GM21528 (cell line): ENCODE data around the gene GUCY2C.
A peak's percentile ranks its signal among the peaks of the same experiment; 100 is the strongest.

Experiments
- ATAC-seq: cut with Tn5 transposase; IDR thresholded peaks from one replicate; pipeline ENCODE4 v1.9.1; 2021; ENCODE audit warnings: mild to moderate bottlenecking, moderate library complexity; ENCODE audit not compliant: unreplicated experiment, low FRiP score

GUCY2C gene

DNA sequence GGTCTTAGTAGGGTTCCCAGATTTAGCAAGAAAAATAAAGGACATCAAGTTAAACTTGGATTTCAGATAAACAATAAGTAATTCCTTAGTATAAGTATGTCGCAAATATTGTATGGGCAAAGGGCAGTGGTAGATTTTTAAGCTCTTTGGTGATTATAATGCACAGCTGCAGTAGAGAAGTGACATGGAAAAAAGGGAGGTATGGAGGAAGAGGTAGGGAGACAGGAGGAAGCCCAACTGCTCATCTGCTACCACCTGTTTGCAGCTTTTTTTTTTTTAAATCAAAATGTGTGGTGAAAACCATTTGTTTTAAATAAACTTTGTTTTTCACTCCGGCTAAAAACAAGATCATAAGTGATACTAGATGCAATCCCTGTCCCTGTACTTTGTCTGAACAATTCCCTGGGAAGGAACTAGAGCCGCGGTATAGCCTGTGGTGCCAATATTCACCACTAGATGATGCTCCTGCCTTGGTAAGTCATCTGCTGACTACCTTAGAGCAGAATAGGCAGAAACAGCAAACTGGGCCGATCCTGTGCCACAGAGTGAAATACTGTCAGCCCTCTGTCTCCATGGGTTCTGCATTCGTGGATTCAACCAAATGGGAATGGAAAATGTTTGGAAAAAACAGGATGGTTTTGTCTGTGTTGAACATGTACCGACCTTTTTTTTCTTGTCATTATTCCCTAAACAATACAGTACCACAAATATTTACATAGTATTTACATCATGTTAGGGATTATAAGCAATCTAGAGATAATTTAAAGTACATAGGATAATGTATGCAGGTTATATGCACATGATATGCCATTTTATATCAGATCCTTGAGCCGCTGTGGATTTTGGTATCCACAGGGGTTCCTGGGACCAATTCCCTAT lies 66.3 kb downstream of the GUCY2C start:
- peak; percentile 88 for ATAC-seq

DNA sequence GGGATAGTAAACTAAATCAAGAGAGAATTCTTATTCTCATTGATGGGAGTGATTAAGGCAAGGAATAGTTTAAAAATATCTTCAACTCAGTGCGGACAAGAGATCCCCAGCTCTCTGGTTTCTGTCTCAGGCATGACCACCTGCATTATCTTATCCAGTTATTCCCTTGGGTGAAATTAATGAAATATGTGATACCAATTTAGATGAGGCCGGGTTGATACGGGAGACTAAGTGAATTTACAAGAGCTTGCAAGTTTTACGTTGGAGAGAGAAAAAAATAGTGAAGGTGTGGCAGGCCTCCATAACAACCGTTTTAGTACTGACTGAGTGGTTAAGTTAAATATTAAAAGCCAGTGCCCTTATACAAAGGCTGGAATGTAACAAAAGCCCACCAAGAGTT lies 67.6 kb downstream of the GUCY2C start:
- ATAC-seq, result no peak

DNA sequence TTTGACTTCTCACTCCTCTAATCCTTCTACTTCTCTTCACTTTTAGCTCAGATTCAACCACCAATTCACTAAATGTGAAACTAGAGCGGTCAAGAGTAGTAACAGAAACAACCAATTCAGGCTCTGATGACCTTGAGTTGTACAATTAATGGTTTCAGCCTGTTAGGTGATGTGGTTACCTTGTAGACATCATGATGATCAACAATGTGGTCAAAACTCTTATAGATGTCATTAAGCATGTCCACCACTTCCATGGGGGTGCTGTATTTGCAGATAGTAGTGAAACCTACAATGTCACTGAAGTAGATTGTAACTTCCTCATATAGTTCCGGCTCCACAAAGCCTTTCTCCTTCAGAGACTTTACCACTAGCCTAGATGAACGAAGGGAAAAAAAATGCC lies 74.6 kb downstream of the GUCY2C start:
- peak; percentile 79 for ATAC-seq

DNA sequence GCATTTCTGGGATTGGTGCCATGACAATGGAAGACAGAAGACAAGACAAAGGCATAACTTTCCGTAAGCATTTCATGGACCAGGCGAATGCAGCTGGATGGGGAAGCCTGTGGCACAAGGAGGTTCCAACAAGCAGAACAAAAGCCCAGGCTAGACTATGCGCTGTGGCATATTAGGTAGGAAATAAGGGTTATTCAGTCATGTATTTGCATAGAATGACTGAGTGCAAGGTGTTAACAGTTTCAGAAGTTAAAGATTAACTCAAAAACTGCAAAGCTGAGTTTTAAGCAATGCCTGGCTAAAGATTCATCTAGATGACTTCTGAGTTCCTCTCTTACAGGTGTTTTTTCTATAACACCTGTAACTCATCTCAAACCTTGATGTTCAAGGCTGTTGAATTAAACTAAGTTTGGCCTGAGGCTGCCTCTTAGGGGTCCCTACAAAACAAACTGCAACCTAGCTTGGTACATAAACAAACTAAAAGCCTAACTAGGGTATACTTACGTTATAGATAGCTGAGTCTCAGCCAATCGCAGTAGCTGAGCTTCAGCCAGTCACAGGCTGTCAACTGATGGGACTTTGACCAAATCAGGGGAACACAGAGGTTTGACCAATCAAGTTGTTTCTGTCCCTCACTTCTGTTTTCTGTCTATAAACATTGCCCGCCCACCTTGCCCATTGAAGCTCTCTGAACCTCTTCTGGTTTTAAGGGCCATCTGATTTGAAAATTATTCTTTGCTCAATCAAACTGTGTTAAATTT lies 76.5 kb downstream of the GUCY2C start:
- ATAC-seq, result no peak

DNA sequence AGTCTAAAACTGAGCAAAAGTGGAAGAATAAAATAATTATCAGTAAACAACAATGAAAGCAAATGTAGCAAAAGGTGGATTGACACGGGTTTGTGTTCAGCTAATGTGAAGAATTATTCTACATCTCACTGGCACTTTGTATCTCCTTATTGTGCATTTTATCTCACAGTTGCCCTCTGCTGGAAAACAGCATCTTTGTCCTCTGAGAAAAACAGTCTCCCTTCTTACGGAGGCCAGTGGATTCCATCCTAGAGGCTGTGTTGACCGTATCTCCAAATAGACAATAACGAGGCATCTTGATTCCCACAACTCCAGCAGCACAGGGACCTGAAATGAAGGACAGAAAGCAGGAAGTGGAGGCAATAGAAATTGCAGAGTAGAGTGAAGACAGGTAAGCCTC lies 77.4 kb downstream of the GUCY2C start:
- ATAC-seq, result no peak

DNA sequence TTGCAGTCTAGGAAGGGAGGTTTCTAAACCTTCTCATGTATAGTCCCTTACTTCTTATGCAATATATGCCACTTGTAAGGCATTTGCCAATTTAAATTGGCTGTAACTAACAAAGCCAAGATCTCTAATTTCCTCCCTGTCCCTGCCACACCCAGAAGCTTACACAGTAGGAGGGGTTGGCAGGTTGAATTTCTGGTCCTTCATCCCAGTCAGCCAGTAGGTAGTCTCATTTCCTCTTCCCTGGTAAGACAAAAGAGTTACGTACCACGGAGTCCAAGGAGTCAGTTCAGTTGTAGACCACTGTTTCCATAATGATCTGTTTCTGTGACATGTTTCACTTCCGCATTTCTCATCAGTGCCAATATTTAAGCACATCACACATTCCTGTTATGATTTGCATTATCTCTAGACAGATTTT lies 81.7 kb downstream of the GUCY2C start:
- ATAC-seq, result peak; percentile 46

DNA sequence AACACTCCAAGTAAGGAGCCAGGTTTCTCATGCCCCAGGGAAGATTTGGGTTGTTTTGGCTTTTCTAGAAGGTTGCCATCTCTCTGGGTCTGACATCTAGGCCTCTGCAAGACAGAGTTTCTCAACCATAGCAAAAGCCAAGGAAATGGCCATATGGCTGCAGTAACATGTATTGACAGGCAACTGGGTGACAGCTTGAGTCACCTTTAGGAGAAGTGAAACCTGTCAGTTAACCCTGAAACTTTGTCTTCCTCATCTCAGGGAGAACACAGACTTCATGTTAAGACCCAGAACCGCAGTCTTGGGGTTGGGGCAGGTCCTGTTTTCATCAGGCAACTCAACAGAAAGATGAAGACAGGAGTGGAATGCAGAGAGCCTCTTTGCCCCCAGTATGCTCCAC lies 82.7 kb downstream of the GUCY2C start:
- peak; percentile 96 for ATAC-seq

DNA sequence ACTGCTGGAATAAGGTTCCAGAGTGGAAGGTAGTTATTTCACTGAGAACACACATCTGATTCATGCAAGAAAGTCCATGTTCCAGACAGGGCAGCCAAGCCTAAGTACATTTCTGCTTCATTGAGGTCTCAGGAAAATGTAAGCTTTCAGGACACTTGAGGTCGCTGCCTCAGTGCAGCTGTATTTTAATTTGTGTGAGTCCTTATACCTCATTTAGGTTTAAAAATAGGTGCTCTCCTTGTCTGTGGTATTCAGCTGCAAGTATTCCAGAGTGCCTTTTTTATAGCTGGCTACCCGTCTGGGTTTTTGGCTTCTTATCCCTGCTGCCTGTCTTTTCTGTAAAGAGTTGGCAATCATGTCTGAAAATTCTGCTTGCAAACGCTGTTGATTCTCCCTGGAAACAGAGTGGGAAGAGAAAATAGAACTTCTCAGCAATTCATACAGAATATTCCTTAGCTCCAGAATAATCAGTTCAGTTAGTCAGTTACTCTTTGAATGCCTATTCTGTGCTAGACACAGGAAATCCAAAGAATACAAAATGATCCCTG lies 83.4 kb downstream of the GUCY2C start:
- ATAC-seq, result no peak

DNA sequence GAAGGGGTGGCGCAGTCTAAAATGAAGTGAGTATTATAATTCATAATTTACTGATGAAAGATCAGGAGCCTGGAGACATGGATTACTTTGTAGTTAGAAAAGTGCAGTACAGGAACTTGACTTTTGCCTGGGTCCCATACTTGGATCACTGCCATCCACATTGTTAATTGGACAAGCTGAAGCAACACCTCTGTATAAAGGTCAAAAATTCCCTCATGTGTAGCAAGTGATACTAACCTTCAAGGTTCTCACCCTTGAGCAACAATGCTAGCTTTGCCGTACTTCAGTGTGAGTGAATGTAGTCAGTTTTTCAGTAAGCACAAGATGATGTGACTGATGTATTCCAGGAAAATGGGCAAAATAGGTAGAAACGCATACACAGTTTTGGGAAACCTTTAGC lies 84.1 kb downstream of the GUCY2C start:
- ATAC-seq, result no peak

DNA sequence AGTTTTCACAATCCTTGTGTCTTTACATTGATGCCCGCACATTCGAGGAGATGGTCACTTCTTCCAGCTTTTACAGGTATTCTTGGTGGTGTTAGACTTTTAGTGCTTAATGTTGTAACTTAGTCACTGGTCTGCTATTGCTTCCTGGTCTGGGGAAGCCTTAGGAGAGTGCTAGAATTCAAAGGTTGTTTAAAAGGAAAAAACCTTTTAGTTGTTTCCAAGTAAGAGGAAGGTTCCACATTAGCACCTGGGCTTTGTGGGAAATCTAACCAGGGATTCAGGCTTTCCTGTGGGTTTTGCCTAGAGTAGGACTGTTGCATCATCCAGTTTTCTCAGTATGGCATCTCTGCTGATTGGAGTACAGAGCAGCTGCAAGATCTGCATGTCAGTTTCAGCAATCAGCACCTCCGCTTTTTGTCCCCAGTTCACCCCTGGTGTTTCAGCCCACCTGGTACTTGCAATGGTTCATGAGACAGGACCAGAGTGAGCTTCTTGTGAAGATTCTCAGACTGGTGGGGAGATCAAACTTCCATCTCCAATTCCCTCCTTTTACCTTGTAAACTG lies 84.7 kb downstream of the GUCY2C start:
- no peak for ATAC-seq

DNA sequence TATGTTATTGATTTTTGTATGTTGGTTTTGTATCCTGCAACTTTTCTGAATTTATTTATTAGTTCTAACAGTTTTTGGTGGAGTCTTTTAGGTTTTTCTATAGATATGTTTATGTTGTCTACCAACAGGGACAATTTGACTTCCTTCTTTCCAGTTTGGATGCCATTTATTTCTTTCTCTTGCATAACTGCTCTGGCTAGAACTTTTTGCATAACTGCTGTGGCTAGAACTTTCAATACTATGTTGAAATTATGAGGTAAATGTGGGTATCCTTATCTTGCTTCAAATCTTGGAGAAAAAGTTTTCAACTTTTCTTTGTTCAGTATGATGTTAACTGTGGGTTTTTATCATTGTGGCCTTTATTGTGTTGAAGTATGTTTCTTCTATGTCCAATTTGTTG lies 88.8 kb downstream of the GUCY2C start:
- no peak for ATAC-seq

DNA sequence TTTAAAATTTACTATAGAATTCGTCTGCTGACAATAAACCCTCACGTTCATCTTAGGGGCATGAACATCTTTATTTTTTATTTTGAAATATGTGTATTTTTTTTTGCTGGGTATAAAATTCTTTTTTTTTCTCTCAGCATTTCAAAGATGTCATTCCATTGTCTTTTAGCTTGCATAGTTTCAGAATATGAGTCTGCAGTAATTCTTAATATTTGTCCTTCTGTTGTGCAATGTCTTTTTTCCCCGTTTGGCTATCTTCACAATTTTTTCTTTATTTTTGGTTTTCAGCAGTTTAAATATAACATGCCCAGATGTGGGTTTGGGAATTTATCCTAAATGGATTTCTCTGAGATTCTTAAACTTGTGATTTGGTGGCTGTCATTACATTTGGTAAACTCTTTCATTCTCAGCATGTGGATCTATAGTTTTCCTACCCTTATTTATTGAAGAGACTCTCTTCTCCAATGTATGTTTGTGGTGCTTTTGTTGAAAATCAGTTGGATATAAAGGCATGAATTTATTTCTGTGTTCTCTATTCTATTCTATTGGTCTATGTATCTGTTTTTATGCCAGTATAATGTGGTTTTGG lies 90.9 kb downstream of the GUCY2C start:
- no peak for ATAC-seq

DNA sequence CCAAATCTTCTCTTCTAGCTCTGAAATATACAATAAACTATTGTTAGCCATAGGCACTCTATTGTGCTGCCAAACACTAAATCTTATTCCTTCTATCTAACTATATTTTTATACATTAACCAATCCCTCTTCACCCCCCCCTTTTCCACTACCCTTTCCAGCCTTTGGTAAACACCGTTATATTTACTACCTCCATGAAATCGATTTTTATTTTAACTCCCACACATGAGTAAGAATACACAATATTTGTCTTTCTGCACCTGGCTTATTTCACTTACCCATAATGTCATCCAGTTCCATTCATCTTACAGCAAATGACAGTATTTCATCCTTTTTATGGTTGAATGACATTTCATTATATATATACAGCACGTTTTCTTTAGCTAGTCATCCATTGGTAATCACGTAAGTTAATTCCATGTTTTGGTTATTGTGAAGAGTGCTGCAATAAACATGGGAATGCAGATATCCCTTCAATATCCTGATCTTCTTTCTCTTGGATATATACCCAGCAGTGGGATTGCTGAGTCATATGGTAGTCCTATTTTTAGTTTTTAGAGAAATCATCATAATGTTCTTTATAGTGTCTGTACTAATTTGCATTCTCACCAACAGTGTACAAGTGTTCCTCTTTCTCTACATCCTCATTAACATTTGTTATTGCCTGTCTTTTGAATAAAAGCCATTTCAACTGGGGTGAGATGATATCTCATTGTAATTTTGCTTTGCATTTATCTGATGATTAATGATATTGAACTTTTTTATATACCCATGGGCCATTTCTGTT lies 94.5 kb downstream of the GUCY2C start:
- no peak for ATAC-seq

DNA sequence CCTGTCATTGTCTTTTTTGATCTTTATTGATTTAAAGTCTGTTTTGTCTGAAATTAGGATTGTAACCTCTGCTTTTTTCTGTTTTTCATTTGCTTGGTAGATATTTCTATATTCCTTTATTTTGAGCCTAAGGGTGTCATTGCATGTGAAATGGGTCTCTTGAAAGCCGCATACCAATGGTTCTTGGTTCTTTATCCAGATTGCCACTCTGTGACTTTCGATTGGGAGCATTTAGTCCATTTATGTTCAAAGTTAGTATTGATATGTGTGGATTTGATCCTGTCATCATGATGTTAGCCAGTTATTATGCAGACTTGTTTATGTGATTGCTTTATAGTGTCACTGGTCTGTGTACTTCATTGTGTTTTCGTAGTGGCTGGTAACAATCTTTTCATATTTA lies 98.9 kb downstream of the GUCY2C start:
- no peak for ATAC-seq

DNA sequence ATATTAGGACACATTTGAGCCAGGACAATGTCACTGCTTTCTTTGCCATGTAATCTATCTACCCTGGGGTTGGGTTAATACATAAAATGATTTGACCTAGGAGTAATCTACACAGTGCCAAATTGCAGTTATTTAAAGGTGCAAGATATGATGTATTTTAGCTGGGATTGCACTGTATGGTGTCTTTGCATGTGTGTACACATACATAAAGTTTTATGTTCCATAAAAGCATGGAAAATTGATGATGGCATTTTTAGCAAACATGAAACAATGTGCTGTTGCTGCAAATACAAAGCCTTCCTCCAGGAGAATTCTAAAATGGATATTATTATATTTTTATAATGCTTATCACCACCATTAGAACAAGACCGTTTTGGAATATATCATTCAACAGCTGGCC lies 104.7 kb downstream of the GUCY2C start:
- no peak for ATAC-seq

DNA sequence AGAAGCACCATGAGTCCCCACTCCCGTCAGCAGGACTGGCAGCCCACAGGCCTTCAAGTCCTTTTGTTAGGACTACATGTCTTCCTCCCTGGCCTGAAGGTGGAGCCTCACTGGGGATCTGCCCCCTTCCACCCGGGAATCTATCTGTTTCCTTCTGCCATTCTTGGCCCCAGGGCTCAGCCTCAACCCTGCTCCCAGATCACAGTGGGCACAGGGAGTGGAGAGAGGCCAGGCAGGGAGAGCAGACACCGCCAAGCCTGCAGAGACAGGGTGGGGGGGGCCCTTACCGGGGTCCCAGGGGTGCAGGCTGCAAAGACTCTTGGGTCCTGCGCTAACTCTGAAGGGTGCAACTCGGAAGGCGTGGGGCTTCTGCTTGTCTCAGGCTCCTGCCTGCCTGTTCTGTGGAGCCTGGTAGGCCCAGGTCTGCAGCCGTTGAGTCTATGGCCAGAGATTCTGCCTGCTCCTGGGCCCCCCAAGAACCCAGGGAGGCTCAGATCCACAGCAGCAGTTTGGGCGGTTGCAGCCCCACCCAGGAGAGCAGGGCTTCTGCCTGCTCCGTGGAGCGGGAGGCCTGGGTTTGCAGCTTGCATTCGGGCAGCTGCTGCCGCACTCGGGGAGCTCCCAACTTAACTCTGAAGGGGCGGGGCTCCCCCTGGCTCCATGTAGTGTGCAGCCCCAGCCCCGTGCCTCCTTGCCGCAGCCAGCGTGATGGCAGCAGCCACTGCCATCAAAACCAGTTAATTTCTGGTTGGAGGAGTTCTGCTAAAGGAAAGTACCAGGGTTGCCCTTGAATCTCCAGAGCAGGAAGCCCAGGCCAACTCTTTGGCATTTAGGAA lies 107.0 kb downstream of the GUCY2C start:
- no peak for ATAC-seq

DNA sequence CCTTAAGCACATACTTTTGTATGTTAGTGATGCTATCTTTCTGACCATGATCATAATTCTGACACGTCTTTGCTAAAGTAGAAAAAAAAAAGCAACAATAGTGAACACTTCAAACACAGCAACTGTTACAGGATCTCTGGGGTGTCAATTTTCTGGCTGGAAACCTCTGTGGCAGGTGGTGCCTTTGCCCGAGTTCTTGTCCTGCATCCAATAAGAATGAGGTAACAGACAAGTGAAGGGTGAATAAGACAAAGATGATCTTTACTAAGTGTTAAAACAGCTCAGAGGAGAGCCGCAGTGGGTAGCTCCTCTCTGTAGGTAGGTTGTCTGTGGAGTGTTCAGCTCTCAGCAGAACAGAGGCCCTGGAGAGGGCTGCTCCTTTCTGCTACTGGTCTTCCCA lies 107.8 kb downstream of the GUCY2C start:
- no peak for ATAC-seq

DNA sequence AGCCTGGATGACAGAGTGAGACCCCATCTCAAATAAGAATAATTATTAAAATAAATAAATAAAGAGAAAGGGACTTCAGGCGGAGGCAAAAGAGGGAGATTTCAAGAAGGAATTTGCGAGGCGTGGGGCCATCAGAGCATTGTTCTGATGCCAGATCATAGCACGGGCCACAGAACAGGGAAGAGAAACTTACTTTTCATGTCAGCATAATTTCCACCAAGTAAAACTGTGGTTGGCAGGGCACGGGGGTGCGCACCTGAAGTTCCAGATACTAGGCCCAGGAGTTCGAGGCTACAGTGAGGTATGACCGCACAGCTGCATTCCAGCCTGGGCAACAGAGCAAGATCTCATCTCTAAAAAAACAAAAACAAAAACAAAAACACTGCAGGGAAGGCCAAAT lies 117.8 kb downstream of the GUCY2C start:
- ATAC-seq, result no peak

DNA sequence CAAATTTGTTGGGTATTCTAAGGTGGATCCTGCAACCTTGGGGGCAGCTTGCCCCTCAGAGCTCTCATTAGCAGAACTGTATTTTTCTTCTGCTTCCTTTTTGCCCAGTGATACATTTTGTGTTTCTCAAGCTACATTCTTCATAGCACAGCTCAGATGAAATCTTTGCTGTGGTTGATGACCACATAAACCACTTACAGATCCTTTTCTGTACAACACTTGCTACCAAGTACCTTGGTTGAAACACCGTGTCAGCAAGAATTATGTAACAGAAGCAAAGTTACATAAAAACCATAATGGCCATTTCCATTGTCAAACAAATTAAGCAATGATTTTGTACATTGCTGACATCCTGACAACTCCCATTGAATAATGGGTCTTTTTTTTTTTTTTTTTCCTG lies 119.1 kb downstream of the GUCY2C start:
- ATAC-seq, result no peak
